Measurements from ENCODE around the gene CP.

Gene CP

GRCh38 chr3:149186219-149186618 is 35.4 kb downstream of the CP start:
- DNase-seq (ENCODE audit: low read depth), result no peak

- no peak for DNase-seq (ENCODE audit: low read depth)
Measured at GRCh38 chr3:149181182-149181581, 40.4 kb downstream of the CP start.

- DNase-seq (ENCODE audit: low read depth), result no peak
Measured at GRCh38 chr3:149180057-149180573, 41.5 kb downstream of the CP start.

- no peak for DNase-seq (ENCODE audit: low read depth)
Measured at GRCh38 chr3:149179220-149179619, 42.4 kb downstream of the CP start.

- no peak for DNase-seq (ENCODE audit: low read depth)
Measured at GRCh38 chr3:149177122-149177521, 44.5 kb downstream of the CP start.

GRCh38 chr3:149174901-149175300 is 46.7 kb downstream of the CP start:
- DNase-seq (ENCODE audit: low read depth), result no peak

- no peak for DNase-seq (ENCODE audit: low read depth)
Measured at GRCh38 chr3:149170672-149171071, 51.0 kb downstream of the CP start.

GRCh38 chr3:149167898-149168297 is 53.7 kb downstream of the CP start:
- no peak for DNase-seq (ENCODE audit: low read depth)

- no peak for DNase-seq (ENCODE audit: low read depth)
Measured at GRCh38 chr3:149163066-149163465, 58.6 kb downstream of the CP start.

- DNase-seq (ENCODE audit: low read depth), result no peak
Measured at GRCh38 chr3:149162007-149162406, 59.6 kb downstream of the CP start.

GRCh38 chr3:149160754-149161300 is 60.8 kb downstream of the CP start:
- no peak for DNase-seq (ENCODE audit: low read depth)

- DNase-seq (ENCODE audit: low read depth), result no peak
Measured at GRCh38 chr3:149153402-149153801, 68.2 kb downstream of the CP start.

GRCh38 chr3:149152420-149152819 is 69.2 kb downstream of the CP start:
- no peak for DNase-seq (ENCODE audit: low read depth)

GRCh38 chr3:149151843-149152242 is 69.8 kb downstream of the CP start:
- DNase-seq (ENCODE audit: low read depth), result no peak

GRCh38 chr3:149150436-149150835 is 71.2 kb downstream of the CP start:
- DNase-seq (ENCODE audit: low read depth), result no peak

- DNase-seq (ENCODE audit: low read depth), result no peak
Measured at GRCh38 chr3:149145974-149146373, 75.7 kb downstream of the CP start.

- DNase-seq (ENCODE audit: low read depth), result no peak
Measured at GRCh38 chr3:149145356-149145755, 76.3 kb downstream of the CP start.

- no peak for DNase-seq (ENCODE audit: low read depth)
Measured at GRCh38 chr3:149142682-149143081, 78.9 kb downstream of the CP start.

- no peak for DNase-seq (ENCODE audit: low read depth)
Measured at GRCh38 chr3:149134575-149134974, 87.1 kb downstream of the CP start.

- no peak for DNase-seq (ENCODE audit: low read depth)
Measured at GRCh38 chr3:149131589-149131988, 90.0 kb downstream of the CP start.

- peak; percentile 69 for DNase-seq (ENCODE audit: low read depth)
Measured at GRCh38 chr3:149129326-149130205, 92.1 kb downstream of the CP start, which contains the start of gene HPS3. Gene HPS3 (plus strand): TSS chr3:149129638. CDS start chr3:149129724, 86 bp downstream.

- DNase-seq (ENCODE audit: low read depth), result no peak
Measured at GRCh38 chr3:149128821-149129220, 92.8 kb downstream of the CP start.
